PC-3 (cell line): ENCODE data around the gene FNIP1.

Source experiments
- EZH2 ChIP-seq: fragments of 300-600 bp; sonication (generic); IDR thresholded peaks from one replicate; pipeline ENCODE4 v1.6.1; 2017; ENCODE audit warnings: antibody characterized with exemption, mild to moderate bottlenecking, low read length; ENCODE audit not compliant: unreplicated experiment
- EZH2phosphoT487 ChIP-seq: fragments of 300-600 bp; sonication (generic); IDR thresholded peaks from 2 replicates; pipeline ENCODE4 v1.6.1; 2018; ENCODE audit warnings: mild to moderate bottlenecking, antibody characterized with exemption, low read length, borderline replicate concordance
- TF ChIP-seq, protein P1 (sequence below): fragments of 300-600 bp; sonication (generic); conservative IDR thresholded peaks from 2 replicates; pipeline ENCODE4 v1.5.1; 2017; ENCODE audit warnings: antibody characterized with exemption, low read depth, mild to moderate bottlenecking, low read length

DNA sequence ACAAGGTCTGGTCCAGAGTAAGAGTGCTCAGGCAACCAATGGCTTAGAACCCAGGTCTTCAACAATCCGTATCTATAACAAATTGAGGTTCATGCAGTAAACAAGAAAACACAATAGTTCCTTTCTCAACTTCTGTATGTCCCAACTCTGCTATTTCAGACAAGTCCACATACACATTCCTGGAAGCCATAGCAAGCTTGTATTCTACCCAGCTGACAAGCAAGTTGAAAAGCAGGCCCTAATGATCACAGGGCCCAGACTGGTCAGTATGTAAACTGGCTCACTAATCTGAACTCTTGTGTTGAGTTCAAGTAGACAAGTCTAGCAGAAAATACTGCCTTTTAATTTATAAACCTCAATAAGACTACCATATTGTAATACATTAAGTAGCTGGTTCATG lies 26.9 kb downstream of the FNIP1 start:
- TF ChIP-seq, protein P1, sequence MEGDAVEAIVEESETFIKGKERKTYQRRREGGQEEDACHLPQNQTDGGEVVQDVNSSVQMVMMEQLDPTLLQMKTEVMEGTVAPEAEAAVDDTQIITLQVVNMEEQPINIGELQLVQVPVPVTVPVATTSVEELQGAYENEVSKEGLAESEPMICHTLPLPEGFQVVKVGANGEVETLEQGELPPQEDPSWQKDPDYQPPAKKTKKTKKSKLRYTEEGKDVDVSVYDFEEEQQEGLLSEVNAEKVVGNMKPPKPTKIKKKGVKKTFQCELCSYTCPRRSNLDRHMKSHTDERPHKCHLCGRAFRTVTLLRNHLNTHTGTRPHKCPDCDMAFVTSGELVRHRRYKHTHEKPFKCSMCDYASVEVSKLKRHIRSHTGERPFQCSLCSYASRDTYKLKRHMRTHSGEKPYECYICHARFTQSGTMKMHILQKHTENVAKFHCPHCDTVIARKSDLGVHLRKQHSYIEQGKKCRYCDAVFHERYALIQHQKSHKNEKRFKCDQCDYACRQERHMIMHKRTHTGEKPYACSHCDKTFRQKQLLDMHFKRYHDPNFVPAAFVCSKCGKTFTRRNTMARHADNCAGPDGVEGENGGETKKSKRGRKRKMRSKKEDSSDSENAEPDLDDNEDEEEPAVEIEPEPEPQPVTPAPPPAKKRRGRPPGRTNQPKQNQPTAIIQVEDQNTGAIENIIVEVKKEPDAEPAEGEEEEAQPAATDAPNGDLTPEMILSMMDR, result no peak
- TF ChIP-seq EZH2 (no peak), EZH2phosphoT487 (no peak)
